H1 (cell line): ENCODE data around the gene ERVW-1.

Experiments used
- TF ChIP-seq, protein P1 (sequence below), 3 experiments: IDR thresholded peaks; 1 replicate in 2 of 3; 2 replicates in 1 of 3; pipeline versions ENCODE4 v1.5.1 to v1.6.1; 2011; ENCODE audit warnings: low read length in 3 of 3, mild to moderate bottlenecking in 3 of 3, inconsistent platforms in 2 of 3, low read depth in 1 of 3, moderate library complexity in 1 of 3; ENCODE audit not compliant: insufficient read depth in 1 of 3; ENCODE audit errors: control extremely low read depth in 1 of 3
- TF ChIP-seq, protein P2 (sequence below): IDR thresholded peaks from 2 replicates; pipeline ENCODE4 v1.6.1; 2012; ENCODE audit warnings: inconsistent platforms

DNA sequence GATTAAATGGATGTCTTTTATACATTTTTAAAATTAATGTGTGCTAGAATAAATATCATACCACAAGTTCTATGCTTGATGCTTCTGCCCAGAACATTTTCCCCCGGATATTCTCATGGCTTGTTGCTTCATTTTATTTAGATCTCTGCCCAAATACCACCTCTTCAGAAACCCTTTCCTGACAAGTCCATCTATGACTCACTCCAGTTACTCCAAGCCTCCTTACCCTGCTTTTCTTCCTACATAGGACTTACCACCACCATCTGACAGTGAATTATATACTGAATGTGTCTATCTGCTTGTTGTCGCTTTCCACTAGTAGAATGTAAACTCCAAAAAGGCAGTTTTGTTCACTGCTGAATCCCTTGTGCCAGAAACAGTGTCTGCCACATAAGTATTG, 19.1 kb upstream of the ERVW-1 start:
- TF ChIP-seq, protein P1, sequence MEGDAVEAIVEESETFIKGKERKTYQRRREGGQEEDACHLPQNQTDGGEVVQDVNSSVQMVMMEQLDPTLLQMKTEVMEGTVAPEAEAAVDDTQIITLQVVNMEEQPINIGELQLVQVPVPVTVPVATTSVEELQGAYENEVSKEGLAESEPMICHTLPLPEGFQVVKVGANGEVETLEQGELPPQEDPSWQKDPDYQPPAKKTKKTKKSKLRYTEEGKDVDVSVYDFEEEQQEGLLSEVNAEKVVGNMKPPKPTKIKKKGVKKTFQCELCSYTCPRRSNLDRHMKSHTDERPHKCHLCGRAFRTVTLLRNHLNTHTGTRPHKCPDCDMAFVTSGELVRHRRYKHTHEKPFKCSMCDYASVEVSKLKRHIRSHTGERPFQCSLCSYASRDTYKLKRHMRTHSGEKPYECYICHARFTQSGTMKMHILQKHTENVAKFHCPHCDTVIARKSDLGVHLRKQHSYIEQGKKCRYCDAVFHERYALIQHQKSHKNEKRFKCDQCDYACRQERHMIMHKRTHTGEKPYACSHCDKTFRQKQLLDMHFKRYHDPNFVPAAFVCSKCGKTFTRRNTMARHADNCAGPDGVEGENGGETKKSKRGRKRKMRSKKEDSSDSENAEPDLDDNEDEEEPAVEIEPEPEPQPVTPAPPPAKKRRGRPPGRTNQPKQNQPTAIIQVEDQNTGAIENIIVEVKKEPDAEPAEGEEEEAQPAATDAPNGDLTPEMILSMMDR (IDR thresholded peaks at IDR 0.05; ENCODE audit: control extremely low read depth in 1 of 3, insufficient read depth in 1 of 3, low read depth in 1 of 3, low read length in 3 of 3), result no peak
- TF ChIP-seq, protein P2, sequence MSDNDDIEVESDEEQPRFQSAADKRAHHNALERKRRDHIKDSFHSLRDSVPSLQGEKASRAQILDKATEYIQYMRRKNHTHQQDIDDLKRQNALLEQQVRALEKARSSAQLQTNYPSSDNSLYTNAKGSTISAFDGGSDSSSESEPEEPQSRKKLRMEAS, result no peak
